Glomerular visceral epithelial cell (primary cell): Measurements from ENCODE around the gene APOBEC3C.
"Not testable (repeated sequence)": the region's sequence is repeated elsewhere in the genome, so short reads cannot be mapped to it uniquely, and the experiment has no call there.

ENCODE experiments used
- DNase-seq: peaks from one replicate; pipeline ENCODE4 v3.0.0-alpha.2; 2016; ENCODE audit errors: extremely low spot score

APOBEC3C gene

DNA sequence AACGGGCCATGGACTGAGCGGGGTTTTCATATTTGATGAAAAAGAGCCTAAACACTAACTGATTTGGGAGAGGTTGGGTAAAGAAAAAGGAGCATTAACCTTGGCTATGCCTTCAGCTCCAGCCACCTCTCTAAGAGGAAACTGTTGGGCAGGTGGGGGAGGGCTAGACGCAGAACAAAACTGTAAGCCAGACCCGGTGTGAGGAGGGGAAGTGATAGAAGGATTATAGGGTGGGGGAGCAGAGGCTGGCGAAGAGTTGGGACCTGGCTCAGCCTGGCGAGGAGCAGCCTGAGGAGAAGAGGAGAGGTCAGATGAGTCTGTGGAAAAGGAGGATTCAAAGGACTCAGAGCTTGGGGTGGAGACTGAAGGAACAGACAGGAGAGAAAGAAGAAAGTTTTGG is 47.2 kb downstream of the APOBEC3C start:
- not testable (repeated sequence) for DNase-seq

DNA sequence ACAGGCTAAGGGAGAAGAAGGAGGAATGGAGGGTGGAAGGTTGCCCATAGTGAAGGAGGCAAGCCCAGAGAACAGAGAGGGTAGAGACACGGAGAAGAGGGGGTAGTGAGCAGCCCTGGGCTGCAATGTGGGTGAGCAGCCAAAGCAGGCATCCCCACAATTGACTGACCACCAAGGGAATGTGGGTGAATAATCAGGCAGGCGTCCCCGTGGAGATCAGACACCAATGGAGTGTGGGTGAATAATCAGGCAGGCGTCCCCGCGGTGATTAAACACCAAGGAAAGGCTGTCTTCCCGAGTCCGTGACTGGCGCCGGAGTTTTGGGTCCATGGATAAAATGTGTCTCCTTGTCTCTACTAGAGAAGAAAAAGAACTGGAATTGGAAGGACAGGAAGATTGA is 47.9 kb downstream of the APOBEC3C start:
- not testable (repeated sequence) for DNase-seq

DNA sequence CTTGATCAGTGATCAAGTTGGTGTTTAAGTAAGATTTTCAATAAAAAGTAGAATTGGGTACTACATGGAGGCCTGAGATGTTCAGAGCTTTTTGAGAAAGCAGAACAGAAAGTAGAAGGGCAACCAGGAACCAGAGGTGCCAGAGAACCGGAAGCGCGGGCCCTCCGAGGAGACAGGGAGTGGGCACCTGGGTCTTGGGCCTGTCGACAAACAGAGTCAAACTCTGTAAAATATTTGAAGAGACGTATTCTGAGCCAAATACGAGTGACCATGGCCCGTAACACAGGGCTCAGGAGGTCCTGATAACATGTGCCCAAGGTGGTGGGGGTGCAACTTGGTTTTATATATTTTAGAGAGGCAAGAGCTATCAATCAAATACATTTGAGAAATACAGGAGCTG is 49.8 kb downstream of the APOBEC3C start:
- DNase-seq, result not testable (repeated sequence)

DNA sequence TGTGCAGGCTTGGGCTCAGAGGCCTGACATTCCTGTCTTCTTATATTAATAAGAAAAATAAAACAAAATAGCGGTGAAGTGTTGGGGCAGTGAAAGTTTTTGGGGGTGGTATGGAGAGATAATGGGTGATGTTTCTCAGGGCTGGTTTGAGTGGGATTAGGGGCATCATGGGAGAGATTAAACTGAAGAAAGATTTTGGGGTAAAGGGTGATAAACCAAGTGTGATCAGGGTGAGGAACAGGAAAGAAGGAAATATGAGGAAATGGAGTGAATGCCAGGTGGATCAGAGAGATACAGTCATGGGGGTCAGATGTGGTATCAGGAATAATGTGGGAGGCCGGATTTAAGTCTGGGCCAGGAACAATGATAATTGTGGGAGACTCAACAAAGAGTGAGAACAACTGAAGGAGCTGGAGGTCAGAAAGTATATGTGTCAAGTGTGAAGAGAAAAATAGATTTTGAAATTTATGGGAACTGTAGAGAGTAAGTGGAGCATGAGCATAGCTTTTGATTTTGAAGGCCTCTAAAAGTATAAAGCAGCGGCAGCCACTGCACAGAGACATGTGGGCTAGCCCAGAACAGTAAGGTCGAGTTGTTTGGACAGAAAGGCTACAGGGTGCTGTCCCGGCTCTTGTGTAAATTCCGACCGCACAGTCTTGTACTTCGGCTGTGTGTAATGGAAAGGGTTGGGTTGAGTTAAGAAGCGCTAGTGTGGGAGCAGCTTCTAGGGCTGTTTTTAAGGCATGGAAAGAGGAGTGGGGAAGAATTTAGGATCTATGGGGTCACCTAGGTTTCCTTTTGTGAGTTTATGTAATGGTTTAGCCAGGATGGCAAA is 52.6 kb downstream of the APOBEC3C start:
- DNase-seq, result not testable (repeated sequence)

DNA sequence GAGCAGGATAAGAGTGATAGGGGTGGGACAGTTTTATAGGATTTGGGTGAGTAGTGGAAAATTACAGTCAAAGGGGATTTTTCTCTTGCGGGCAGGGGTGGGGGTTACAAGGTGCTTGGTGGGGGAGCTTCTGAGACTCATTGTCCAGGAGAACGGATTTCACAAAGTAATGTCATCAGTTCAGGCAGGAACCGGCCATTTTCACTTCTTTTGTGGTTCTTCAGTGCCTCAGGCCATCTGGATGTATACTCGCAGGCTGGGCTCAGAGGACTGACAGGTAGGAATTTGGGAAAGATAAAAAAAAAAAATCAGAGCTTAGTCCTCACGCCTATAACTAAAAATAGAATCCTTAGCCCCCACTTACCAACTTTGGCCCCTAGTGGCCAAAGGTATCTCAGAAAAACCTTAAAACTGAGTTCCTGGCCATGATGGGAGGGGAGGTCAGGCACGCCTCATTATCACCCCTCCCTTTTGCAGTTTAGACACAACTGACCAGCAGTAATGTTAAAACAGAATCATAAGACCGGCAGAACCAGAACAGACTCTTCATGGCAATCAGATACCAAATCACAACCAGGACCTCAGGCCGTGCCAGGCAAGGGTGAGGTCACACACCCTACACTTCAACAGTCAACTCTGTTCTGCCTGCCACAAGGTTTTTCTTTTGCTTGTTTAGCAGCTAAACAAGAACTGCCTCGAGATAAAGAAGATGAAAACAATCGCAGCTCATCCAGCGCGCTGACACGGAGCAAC is 54.2 kb downstream of the APOBEC3C start:
- DNase-seq, result no peak
